HepG2 (cell line): Measurements from ENCODE around the gene ANXA11. TPM values are rescaled to one million over a fixed set of nuclear protein-coding genes. Genes with fewer than 3 reads are reported as not detected.
A peak's percentile ranks its signal among the peaks of the same experiment; 100 is the strongest.

ENCODE experiments used
- BRF2 ChIP-seq: sonication (generic); formaldehyde crosslinking; IDR thresholded peaks from 2 replicates; pipeline ENCODE4 v1.8.1; 2022; ENCODE audit warnings: mild to moderate bottlenecking, missing genetic modification reagents
- DRAP1 ChIP-seq: IDR thresholded peaks from 2 replicates; pipeline ENCODE4 v1.6.1; 2016; ENCODE audit warnings: missing genetic modification reagents, missing compliant biosample characterization
- FOXP4 ChIP-seq: sonication (generic); formaldehyde crosslinking; IDR thresholded peaks from 2 replicates; pipeline ENCODE4 v1.4.0; 2020; ENCODE audit warnings: missing genetic modification reagents
- KLF11 ChIP-seq: IDR thresholded peaks from 2 replicates; pipeline ENCODE4 v1.6.1; 2016; ENCODE audit warnings: missing compliant biosample characterization
- KLF12 ChIP-seq: sonication (generic); formaldehyde crosslinking; IDR thresholded peaks from 2 replicates; pipeline ENCODE4 v1.4.0; 2020; ENCODE audit warnings: missing genetic modification reagents, borderline replicate concordance
- MBD4 ChIP-seq: IDR thresholded peaks from 2 replicates; pipeline ENCODE4 v1.6.1; 2012; ENCODE audit warnings: low read length, inconsistent platforms, borderline replicate concordance
- NFYC ChIP-seq: IDR thresholded peaks from 2 replicates; pipeline ENCODE4 v1.6.1; 2016; ENCODE audit warnings: missing genetic modification reagents, missing compliant biosample characterization
- POLR2AphosphoS5 ChIP-seq: IDR thresholded peaks from 2 replicates; pipeline ENCODE4 v1.6.1; 2012; ENCODE audit warnings: low read depth, low read length
- SNAI1 ChIP-seq: sonication (generic); formaldehyde crosslinking; IDR thresholded peaks from 2 replicates; pipeline ENCODE4 v1.5.0; 2020; ENCODE audit warnings: mild to moderate bottlenecking, missing genetic modification reagents, borderline replicate concordance
- TBX3 ChIP-seq: fragments of 450-650 bp; IDR thresholded peaks from 2 replicates; pipeline ENCODE4 v1.6.1; 2017; ENCODE audit warnings: antibody characterized with exemption, mild to moderate bottlenecking, inconsistent platforms, borderline replicate concordance
- YEATS2 ChIP-seq: sonication (generic); formaldehyde crosslinking; IDR thresholded peaks from 2 replicates; pipeline ENCODE4 v1.4.0; 2020; ENCODE audit warnings: missing genetic modification reagents, borderline replicate concordance
- ZNF614 ChIP-seq: IDR thresholded peaks from 2 replicates; pipeline ENCODE4 v1.6.1; 2018; ENCODE audit warnings: missing biosample characterization, missing genetic modification reagents, inconsistent platforms, borderline replicate concordance
- ZNF720 ChIP-seq: sonication (generic); formaldehyde crosslinking; IDR thresholded peaks from 2 replicates; pipeline ENCODE4 v1.4.0; 2020; ENCODE audit warnings: missing genetic modification reagents
- ZNF878 ChIP-seq: sonication (generic); formaldehyde crosslinking; IDR thresholded peaks from 2 replicates; pipeline ENCODE4 v1.8.1; 2023; ENCODE audit warnings: mild to moderate bottlenecking, missing genetic modification reagents, moderate library complexity
- polyA plus RNA-seq, 8 experiments: library from polyadenylated mRNA; depleted of rRNA in 3 of 8; stranded (reverse) in 7 of 8; unstranded in 1 of 8; fragments of >200 nt; fragmentation: Illumina TruSeq in 4 of 8; extraction: Trizol in 4 of 8; gene quantifications; 2 replicates each; pipeline versions ENCODE4 v1.2.1 to v1.2.3, GENCODE V29; 2011 to 2016; ENCODE audit warnings: low read depth in 4 of 8, missing spikeins in 1 of 8, mixed read lengths in 1 of 8; ENCODE audit not compliant: insufficient read depth in 1 of 8
- total RNA-seq, 5 experiments: library from RNA; depleted of rRNA; stranded (reverse); fragments of >200 nt; fragmentation: Illumina TruSeq; extraction: Trizol; gene quantifications; 2 replicates each; pipeline ENCODE4 v1.2.3, GENCODE V29; 2016; ENCODE audit warnings: low read depth in 1 of 5
- TF ChIP-seq, protein P1 (sequence below): sonication (generic); formaldehyde crosslinking; IDR thresholded peaks from 2 replicates; pipeline ENCODE4 v1.9.0; 2022; ENCODE audit warnings: missing genetic modification reagents, mild to moderate bottlenecking, borderline replicate concordance
- TF ChIP-seq, protein P2 (sequence below): sonication (generic); formaldehyde crosslinking; IDR thresholded peaks from 2 replicates; pipeline ENCODE4 v1.5.0; 2020; ENCODE audit warnings: mild to moderate bottlenecking, missing genetic modification reagents, borderline replicate concordance
- TF ChIP-seq, protein P3 (sequence below): sonication (generic); formaldehyde crosslinking; IDR thresholded peaks from 2 replicates; pipeline ENCODE4 v1.4.0; 2020; ENCODE audit warnings: missing genetic modification reagents

ANXA11 gene
- total and polyA plus RNA-seq, 2 of the 13 experiments (the other 11 are each of a cell fraction or from before 2014, with no cell fraction given), result 30.6 to 51.5 TPM

GRCh38 chr10:80205477-80206276 is at the start of gene ANXA11 (continued):
- TF ChIP-seq DRAP1 (CRISPR knock-in tag) (peak; percentile 92), NFYC (no peak), KLF11 (CRISPR knock-in tag) (no peak), TBX3 (no peak), POLR2AphosphoS5 (peak; percentile 86), KLF12 (CRISPR knock-in tag) (no peak), BRF2 (CRISPR knock-in tag) (0 out of 2 replicates have a peak, but pooled peaks have one; percentile 43), YEATS2 (0 out of 2 replicates have a peak, but pooled peaks have one; percentile 28), ZNF878 (peak; percentile 69; the same call in 1 of the 2 replicates), SNAI1 (no peak), ZNF720 (CRISPR knock-in tag) (no peak), FOXP4 (CRISPR knock-in tag) (peak; percentile 48; the same call in 1 of the 2 replicates), MBD4 (no peak; the same call in 1 of the 2 replicates), ZNF614 (CRISPR knock-in tag) (no peak)
- TF ChIP-seq, protein P1, sequence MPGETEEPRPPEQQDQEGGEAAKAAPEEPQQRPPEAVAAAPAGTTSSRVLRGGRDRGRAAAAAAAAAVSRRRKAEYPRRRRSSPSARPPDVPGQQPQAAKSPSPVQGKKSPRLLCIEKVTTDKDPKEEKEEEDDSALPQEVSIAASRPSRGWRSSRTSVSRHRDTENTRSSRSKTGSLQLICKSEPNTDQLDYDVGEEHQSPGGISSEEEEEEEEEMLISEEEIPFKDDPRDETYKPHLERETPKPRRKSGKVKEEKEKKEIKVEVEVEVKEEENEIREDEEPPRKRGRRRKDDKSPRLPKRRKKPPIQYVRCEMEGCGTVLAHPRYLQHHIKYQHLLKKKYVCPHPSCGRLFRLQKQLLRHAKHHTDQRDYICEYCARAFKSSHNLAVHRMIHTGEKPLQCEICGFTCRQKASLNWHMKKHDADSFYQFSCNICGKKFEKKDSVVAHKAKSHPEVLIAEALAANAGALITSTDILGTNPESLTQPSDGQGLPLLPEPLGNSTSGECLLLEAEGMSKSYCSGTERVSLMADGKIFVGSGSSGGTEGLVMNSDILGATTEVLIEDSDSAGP, result no peak
- TF ChIP-seq, protein P2, sequence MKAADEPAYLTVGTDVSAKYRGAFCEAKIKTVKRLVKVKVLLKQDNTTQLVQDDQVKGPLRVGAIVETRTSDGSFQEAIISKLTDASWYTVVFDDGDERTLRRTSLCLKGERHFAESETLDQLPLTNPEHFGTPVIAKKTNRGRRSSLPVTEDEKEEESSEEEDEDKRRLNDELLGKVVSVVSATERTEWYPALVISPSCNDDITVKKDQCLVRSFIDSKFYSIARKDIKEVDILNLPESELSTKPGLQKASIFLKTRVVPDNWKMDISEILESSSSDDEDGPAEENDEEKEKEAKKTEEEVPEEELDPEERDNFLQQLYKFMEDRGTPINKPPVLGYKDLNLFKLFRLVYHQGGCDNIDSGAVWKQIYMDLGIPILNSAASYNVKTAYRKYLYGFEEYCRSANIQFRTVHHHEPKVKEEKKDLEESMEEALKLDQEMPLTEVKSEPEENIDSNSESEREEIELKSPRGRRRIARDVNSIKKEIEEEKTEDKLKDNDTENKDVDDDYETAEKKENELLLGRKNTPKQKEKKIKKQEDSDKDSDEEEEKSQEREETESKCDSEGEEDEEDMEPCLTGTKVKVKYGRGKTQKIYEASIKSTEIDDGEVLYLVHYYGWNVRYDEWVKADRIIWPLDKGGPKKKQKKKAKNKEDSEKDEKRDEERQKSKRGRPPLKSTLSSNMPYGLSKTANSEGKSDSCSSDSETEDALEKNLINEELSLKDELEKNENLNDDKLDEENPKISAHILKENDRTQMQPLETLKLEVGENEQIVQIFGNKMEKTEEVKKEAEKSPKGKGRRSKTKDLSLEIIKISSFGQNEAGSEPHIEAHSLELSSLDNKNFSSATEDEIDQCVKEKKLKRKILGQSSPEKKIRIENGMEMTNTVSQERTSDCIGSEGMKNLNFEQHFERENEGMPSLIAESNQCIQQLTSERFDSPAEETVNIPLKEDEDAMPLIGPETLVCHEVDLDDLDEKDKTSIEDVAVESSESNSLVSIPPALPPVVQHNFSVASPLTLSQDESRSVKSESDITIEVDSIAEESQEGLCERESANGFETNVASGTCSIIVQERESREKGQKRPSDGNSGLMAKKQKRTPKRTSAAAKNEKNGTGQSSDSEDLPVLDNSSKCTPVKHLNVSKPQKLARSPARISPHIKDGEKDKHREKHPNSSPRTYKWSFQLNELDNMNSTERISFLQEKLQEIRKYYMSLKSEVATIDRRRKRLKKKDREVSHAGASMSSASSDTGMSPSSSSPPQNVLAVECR (CRISPR knock-in tag), result peak; percentile 52; the same call in 1 of the 2 replicates
- TF ChIP-seq, protein P3, sequence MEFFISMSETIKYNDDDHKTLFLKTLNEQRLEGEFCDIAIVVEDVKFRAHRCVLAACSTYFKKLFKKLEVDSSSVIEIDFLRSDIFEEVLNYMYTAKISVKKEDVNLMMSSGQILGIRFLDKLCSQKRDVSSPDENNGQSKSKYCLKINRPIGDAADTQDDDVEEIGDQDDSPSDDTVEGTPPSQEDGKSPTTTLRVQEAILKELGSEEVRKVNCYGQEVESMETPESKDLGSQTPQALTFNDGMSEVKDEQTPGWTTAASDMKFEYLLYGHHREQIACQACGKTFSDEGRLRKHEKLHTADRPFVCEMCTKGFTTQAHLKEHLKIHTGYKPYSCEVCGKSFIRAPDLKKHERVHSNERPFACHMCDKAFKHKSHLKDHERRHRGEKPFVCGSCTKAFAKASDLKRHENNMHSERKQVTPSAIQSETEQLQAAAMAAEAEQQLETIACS (CRISPR knock-in tag), result peak; percentile 52; the same call in 1 of the 2 replicates
